NT2/D1 (cell line): ENCODE data around the gene SHROOM2.

Source experiments
- SUZ12 ChIP-seq: IDR thresholded peaks from 2 replicates; pipeline ENCODE4 v1.6.1; 2011; ENCODE audit not compliant: insufficient read length, insufficient read depth; ENCODE audit errors: extremely low read depth
- YY1 ChIP-seq: IDR thresholded peaks from 2 replicates; pipeline ENCODE4 v1.6.1; 2011; ENCODE audit not compliant: insufficient read length, insufficient read depth
- ZNF274 ChIP-seq: IDR thresholded peaks from 2 replicates; pipeline ENCODE4 v1.6.1; 2011; ENCODE audit warnings: mild to moderate bottlenecking, low read depth, low read length

- TF ChIP-seq ZNF274 (no peak), SUZ12 (no peak), YY1 (no peak)
These were observed 111.5 kb downstream of the SHROOM2 start for GRCh38 chrX:9897761-9898161.
